Neuronal stem cell (in vitro differentiated cells): ENCODE measurements around the gene HOXB8.

ENCODE experiments used
- DNase-seq: peaks from one replicate; pipeline ENCODE4 v3.0.0-alpha.2; 2013; ENCODE audit warnings: low spot score
- H2AFZ ChIP-seq: one replicate; pipeline ENCODE4 v1.6.1; 2013; ENCODE audit warnings: mild to moderate bottlenecking, low read length, inconsistent platforms
- H2AK5ac ChIP-seq: 2 replicates; pipeline ENCODE4 v1.6.1; 2013; ENCODE audit warnings: low read depth, mild to moderate bottlenecking, inconsistent platforms, low read length, moderate library complexity, mixed read lengths
- H2BK120ac ChIP-seq: 2 replicates; pipeline ENCODE4 v1.6.1; 2013; ENCODE audit warnings: low read depth, mild to moderate bottlenecking, inconsistent platforms, low read length, moderate library complexity, mixed read lengths
- H2BK12ac ChIP-seq: one replicate; pipeline ENCODE4 v1.6.1; 2013; ENCODE audit warnings: low read length, inconsistent platforms
- H2BK15ac ChIP-seq: 2 replicates; pipeline ENCODE4 v1.6.1; 2013; ENCODE audit warnings: mild to moderate bottlenecking, low read length, inconsistent platforms, mixed read lengths
- H2BK5ac ChIP-seq: one replicate; pipeline ENCODE4 v1.6.1; 2013; ENCODE audit warnings: inconsistent platforms, mild to moderate bottlenecking, low read length, moderate library complexity
- H3K14ac ChIP-seq: one replicate; pipeline ENCODE4 v1.6.1; 2013; ENCODE audit warnings: low read length, inconsistent platforms
- H3K18ac ChIP-seq: 2 replicates; pipeline ENCODE4 v1.6.1; 2013; ENCODE audit warnings: low read length, inconsistent platforms
- H3K23ac ChIP-seq: 2 replicates; pipeline ENCODE4 v1.6.1; 2013; ENCODE audit warnings: low read depth, mild to moderate bottlenecking, mixed read lengths, low read length, inconsistent platforms; ENCODE audit not compliant: poor library complexity
- H3K27ac ChIP-seq: replicated peaks from 3 replicates; pipeline ENCODE4 v1.5.1; 2013; ENCODE audit warnings: low read length, inconsistent platforms
- H3K27me3 ChIP-seq, 3 experiments: 2 replicates each; pipeline ENCODE4 v1.6.1; 2013; ENCODE audit warnings: low read length in 3 of 3, mild to moderate bottlenecking in 2 of 3, inconsistent platforms in 1 of 3, low read depth in 1 of 3, mixed read lengths in 1 of 3, moderate library complexity in 1 of 3; ENCODE audit not compliant: control insufficient read depth in 3 of 3, insufficient read depth in 3 of 3
- H3K36me3 ChIP-seq, 2 donors: replicated peaks in 1 of 2; 2 replicates each; pipeline ENCODE4 v1.6.1; 2013; ENCODE audit warnings: low read length in 2 of 2; ENCODE audit not compliant: control insufficient read depth in 2 of 2, insufficient read depth in 2 of 2
- H3K4ac ChIP-seq: 2 replicates; pipeline ENCODE4 v1.6.1; 2013; ENCODE audit warnings: inconsistent platforms, mild to moderate bottlenecking, low read length, moderate library complexity
- H3K4me1 ChIP-seq, 2 donors: 1 replicate in 1 of 2; 2 replicates in 1 of 2; pipeline ENCODE4 v1.6.1; 2013; ENCODE audit warnings: low read length in 2 of 2, low read depth in 1 of 2; ENCODE audit not compliant: control insufficient read depth in 2 of 2, insufficient read depth in 1 of 2
- H3K4me2 ChIP-seq: one replicate; pipeline ENCODE4 v1.6.1; 2013; ENCODE audit warnings: mild to moderate bottlenecking, low read length, inconsistent platforms; ENCODE audit not compliant: insufficient read depth, poor library complexity, severe bottlenecking
- H3K4me3 ChIP-seq, 2 donors: 2 replicates each; pipeline ENCODE4 v1.5.1; 2013; ENCODE audit warnings: low read length in 2 of 2, mild to moderate bottlenecking in 2 of 2, inconsistent platforms in 1 of 2, moderate library complexity in 1 of 2
- H3K79me1 ChIP-seq: one replicate; pipeline ENCODE4 v1.6.1; 2013; ENCODE audit warnings: low read depth, mild to moderate bottlenecking, inconsistent platforms, low read length, moderate library complexity
- H3K9ac ChIP-seq: one replicate; pipeline ENCODE4 v1.6.1; 2013; ENCODE audit warnings: mild to moderate bottlenecking, low read depth, low read length, inconsistent platforms; ENCODE audit not compliant: poor library complexity
- H3K9me3 ChIP-seq, 2 donors: replicated peaks in 1 of 2; 2 replicates each; pipeline versions ENCODE3 to v1.6.1; 2013; ENCODE audit warnings: low read length in 2 of 2, mild to moderate bottlenecking in 2 of 2, inconsistent platforms in 1 of 2, low read depth in 1 of 2, mixed read lengths in 1 of 2, moderate library complexity in 1 of 2; ENCODE audit not compliant: control insufficient read depth in 2 of 2, insufficient read depth in 1 of 2
- H4K8ac ChIP-seq: one replicate; pipeline ENCODE4 v1.6.1; 2013; ENCODE audit warnings: low read depth, mild to moderate bottlenecking, inconsistent platforms, low read length, moderate library complexity
- H4K91ac ChIP-seq: one replicate; pipeline ENCODE4 v1.6.1; 2013; ENCODE audit warnings: low read length, low read depth, mild to moderate bottlenecking, inconsistent platforms; ENCODE audit not compliant: poor library complexity
- WGBS, 2 donors: extraction: QIAGEN DNeasy Blood & Tissue Kit; methylation state at CpG; one replicate each; pipeline ENCODE4 v1.1.7; 2013; ENCODE audit warnings: missing lambda C conversion rate in 2 of 2, mixed read lengths in 1 of 2; ENCODE audit not compliant: insufficient read length in 2 of 2, insufficient replicate concordance in 1 of 2; ENCODE audit errors: extremely low coverage in 2 of 2; 5-methylcytosine and 5-hydroxymethylcytosine counted together

HOXB8 gene

DNA sequence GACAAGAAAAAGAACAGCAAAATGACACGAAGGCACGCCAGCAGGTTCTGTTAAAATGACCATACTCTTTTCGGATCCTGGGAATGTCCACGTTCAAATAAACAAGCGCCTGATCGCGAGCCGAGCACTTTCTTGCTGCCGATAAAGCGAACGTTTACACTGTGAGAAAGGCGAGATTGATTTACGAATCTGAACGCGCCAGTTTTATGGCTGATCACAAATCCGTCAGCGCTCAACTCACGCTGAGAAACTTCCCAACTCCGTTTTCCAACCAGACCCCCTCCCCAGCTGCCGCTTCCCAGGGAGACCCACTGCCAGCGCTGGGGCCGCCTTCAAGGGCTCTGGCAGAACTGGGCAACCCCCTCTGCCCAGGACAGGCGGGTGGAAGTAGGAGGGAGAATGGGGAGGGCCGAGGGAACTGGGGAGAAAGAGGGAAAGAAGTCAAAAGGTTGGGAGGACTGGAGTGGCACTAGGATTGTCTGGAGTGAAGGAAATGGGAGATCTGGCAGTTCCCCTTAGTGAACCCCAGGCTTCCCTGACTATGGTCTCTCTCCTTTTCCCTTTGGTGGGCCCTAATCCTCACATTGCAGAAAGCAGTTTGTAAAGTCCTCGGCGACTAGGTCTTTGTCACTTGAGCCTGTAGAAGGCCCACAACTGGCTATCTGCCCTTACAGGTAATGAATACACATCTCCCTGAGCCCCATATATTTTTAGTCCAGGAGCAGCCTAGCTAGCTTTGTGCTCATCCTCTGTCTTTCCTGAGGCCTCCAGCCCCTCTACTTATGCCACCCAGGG lies 43.9 kb downstream of the HOXB8 start:
- peaks cover 0 to 4% of the 10 kb centered on the region in 2 donors for H3K9me3 ChIP-seq
- H3K27me3 ChIP-seq: peaks cover 59 to 100% (median 99%) of the 10 kb centered on the region in 3 experiments
- DNase-seq: no peak
- no peak overlapping the region for H4K91ac ChIP-seq
- H3K18ac ChIP-seq: no peak overlapping the region
- no peaks in the 10 kb centered on the region for H3K36me3 ChIP-seq
- no peak overlapping the region for H3K27ac ChIP-seq
- H2BK12ac ChIP-seq: no peak overlapping the region
- H3K14ac ChIP-seq: no peak overlapping the region
- H3K4me1 ChIP-seq: no peaks in the 10 kb centered on the region
- H2BK120ac ChIP-seq: no peak overlapping the region
- no CpG with 5 or more reads among the region's 26 CpGs for WGBS, 2 donors
- H3K4ac ChIP-seq: no peak overlapping the region
- no peak overlapping the region for H4K8ac ChIP-seq
- no peaks in the 10 kb centered on the region for H3K79me1 ChIP-seq
- H3K4me2 ChIP-seq: no peak overlapping the region
- no peak overlapping the region for H3K23ac ChIP-seq
- no peak overlapping the region for H2BK5ac ChIP-seq
- H2AK5ac ChIP-seq: no peak overlapping the region
- H2AFZ ChIP-seq: no peak overlapping the region
- H2BK15ac ChIP-seq: no peak overlapping the region
- H3K4me3 ChIP-seq: no peak overlapping the region
- no peak overlapping the region for H3K9ac ChIP-seq

DNA sequence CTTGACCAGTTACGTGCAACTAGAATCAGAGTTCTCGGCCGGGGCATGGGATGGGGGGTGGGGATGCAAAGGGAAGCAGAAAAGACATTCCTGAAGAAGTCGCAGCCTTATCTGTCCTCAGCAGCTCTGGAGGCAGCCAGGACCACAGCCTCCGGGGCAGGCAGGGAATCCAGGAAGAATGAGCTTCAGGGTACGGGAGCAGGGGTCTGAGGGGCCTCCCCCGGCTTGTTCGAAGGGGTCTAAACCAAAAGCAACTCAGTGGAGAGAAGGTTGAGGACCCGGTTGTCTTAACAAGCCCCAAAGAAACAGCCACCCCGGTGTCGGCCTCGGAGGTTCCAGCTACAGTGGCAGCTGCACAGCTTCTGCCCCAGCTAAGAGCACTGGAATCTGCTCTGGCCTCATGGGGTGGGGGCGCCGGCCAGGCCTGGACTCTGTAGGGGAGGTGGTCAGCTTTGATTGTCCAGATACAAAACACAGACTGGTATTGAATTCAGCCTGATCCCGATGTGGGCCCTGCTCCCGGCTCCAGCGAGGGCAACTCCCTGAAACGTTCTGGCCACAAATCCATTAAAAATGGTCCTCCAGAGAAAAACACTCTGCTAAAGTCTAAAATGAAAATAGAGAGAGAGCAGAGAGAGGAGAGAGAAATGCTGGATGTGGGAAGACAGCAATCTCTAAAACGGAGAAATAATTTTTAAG lies 44.6 kb downstream of the HOXB8 start:
- Histone ChIP-seq H3K14ac (no peak overlapping the region), H3K9me3 (peaks cover 0 to 4% of the 10 kb centered on the region in 2 donors), H2AK5ac (no peak overlapping the region), H3K79me1 (no peaks in the 10 kb centered on the region), H3K36me3 (no peaks in the 10 kb centered on the region), H3K4me3 (no peak overlapping the region), H2BK5ac (no peak overlapping the region), H3K27me3 (peaks cover 57 to 100% (median 99%) of the 10 kb centered on the region in 3 experiments), H2BK12ac (no peak overlapping the region), H3K9ac (no peak overlapping the region), H3K27ac (no peak overlapping the region), H3K23ac (peak overlapping the region; percentile 66), H3K4me1 (no peaks in the 10 kb centered on the region), H4K8ac (no peak overlapping the region), H2AFZ (no peak overlapping the region), H2BK120ac (no peak overlapping the region), H3K4me2 (no peak overlapping the region), H4K91ac (no peak overlapping the region), H3K18ac (no peak overlapping the region), H2BK15ac (no peak overlapping the region), H3K4ac (no peak overlapping the region)
- WGBS, 2 donors: no CpG with 5 or more reads among the region's 19 CpGs
- DNase-seq: no peak

DNA sequence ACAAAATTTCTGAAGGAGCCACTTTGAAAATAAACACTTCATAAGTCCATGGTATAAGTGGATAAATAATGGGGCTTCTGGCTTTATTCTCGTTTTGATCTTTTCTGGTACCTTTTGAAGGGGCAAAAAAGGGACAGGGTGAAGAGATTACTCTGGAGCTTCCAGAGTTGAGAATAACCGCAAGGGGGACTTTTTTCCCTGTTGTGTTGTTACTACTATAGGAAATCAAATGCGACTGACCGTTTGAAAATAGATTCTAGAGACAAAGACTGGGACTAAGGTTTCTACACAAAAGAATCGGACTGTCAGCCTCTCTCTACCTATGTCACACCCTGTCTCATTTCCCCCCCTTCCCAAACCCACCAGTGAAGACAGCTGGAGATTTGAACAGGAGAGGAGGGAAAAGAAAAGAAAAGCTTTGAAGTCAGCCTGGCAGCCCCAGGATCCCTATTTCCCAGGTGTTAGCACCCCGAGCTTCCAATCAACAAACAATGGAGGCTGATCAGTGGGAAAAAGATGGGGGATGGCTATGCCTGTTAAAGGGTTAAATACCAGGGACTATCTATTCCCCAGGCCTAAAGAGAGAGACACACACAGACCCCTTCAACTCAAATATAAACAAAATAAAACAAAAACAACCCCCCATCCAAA lies 45.3 kb downstream of the HOXB8 start:
- Histone ChIP-seq H4K91ac (no peak overlapping the region), H3K23ac (no peak overlapping the region), H2BK15ac (no peak overlapping the region), H2BK5ac (no peak overlapping the region), H3K4ac (no peak overlapping the region), H3K36me3 (no peaks in the 10 kb centered on the region), H3K79me1 (no peaks in the 10 kb centered on the region), H3K4me3 (no peak overlapping the region), H3K9me3 (peaks cover 0 to 4% of the 10 kb centered on the region in 2 donors), H2BK12ac (no peak overlapping the region), H2AFZ (no peak overlapping the region), H3K14ac (no peak overlapping the region), H2AK5ac (no peak overlapping the region), H3K18ac (no peak overlapping the region), H3K9ac (no peak overlapping the region), H3K4me1 (no peaks in the 10 kb centered on the region), H3K4me2 (no peak overlapping the region), H3K27me3 (peaks cover 61 to 100% (median 99%) of the 10 kb centered on the region in 3 experiments), H3K27ac (no peak overlapping the region), H4K8ac (no peak overlapping the region), H2BK120ac (no peak overlapping the region)
- WGBS, 2 donors: no CpG with 5 or more reads among the region's 6 CpGs
- DNase-seq: no peak

DNA sequence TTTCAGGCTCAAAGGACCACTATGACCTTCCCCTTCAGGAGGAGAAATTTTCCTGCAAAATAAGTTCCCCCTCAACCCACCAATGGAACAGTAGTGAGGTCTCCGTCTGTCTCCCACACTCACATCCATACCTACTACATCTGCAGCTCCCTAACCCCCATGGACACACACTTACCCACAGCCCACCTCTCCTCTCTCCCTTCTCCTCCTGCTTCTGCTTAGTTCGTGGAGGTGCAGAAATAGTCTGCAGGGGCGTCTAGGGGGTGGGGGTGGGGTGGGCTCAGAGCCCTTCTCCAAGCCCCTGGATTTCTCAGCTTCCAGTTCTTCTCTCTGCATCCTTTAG lies 45.9 kb downstream of the HOXB8 start:
- Histone ChIP-seq H2BK12ac (no peak overlapping the region), H2AFZ (no peak overlapping the region), H3K79me1 (no peaks in the 10 kb centered on the region), H3K4me2 (no peak overlapping the region), H2BK15ac (no peak overlapping the region), H3K14ac (no peak overlapping the region), H4K91ac (no peak overlapping the region), H2AK5ac (no peak overlapping the region), H2BK120ac (no peak overlapping the region), H3K27ac (no peak overlapping the region), H3K23ac (no peak overlapping the region), H3K4me1 (no peaks in the 10 kb centered on the region), H3K9ac (no peak overlapping the region), H4K8ac (no peak overlapping the region), H2BK5ac (no peak overlapping the region), H3K18ac (no peak overlapping the region), H3K36me3 (no peaks in the 10 kb centered on the region), H3K4ac (no peak overlapping the region), H3K9me3 (peaks cover 0 to 4% of the 10 kb centered on the region in 2 donors), H3K4me3 (no peak overlapping the region), H3K27me3 (peaks cover 61 to 99% (median 99%) of the 10 kb centered on the region in 3 experiments)
- no CpG with 5 or more reads among the region's 3 CpGs for WGBS, 2 donors
- DNase-seq: no peak
